SK-N-SH (cell line): ENCODE measurements around the gene ZNF799.

Source experiments
- POLR2AphosphoS5 ChIP-seq: IDR thresholded peaks from 2 replicates; pipeline ENCODE4 v1.6.1; 2012; ENCODE audit warnings: low read depth, low read length
- RCOR1 ChIP-seq: fragments of 150-350 bp; IDR thresholded peaks from 2 replicates; pipeline ENCODE4 v1.6.1; 2017; ENCODE audit warnings: antibody characterized with exemption, low read length

DNA sequence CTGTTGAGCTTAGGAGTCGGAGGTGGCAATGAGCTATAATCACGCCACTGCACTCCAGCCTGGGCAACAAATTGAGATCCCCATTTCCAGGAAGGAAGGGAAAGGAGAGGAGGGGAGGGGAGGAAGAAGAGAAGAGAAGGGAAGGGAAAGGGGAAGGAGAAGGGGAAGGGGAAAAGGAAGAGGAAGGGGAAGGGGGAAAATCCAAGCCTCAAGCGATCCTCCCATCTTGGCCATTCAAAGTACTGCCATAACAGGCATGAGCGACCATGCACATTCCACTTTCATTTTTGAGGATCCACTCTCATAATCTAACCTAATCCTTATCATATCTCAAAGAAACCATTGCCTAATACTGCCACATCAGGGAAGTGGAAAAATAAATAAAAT lies 24.8 kb upstream of the ZNF799 start:
- TF ChIP-seq POLR2AphosphoS5 = no peak
- no peak for TF ChIP-seq RCOR1
